NCI-H146 (cell line): ENCODE results near the gene OR4D9.
A peak's percentile ranks its signal among the peaks of the same experiment; 100 is the strongest.
"Not testable (repeated sequence)": the region's sequence is repeated elsewhere in the genome, so short reads cannot be mapped to it uniquely, and the experiment has no call there.

Experiments used
- DNase-seq: peaks from one replicate; lab custom pipeline; 2025; lab: John Stamatoyannopoulos, UW

Gene OR4D9

GRCh38 chr11:59510941-59511589 is at the start of gene OR4D9:
OR4D9 (plus strand) TSS chr11:59511539; CDS start chr11:59514913, 3,374 bp downstream.
- DNase-seq, result no peak

GRCh38 chr11:59463190-59463641 is 48.1 kb upstream of the OR4D9 start:
- DNase-seq, result no peak

- no peak for DNase-seq
These were observed 38.3 kb upstream of the OR4D9 start, which contains the start of gene OR4D10 for GRCh38 chr11:59473015-59473414. OR4D10 (plus strand) TSS chr11:59473315; CDS start chr11:59477430, 4,115 bp downstream.

GRCh38 chr11:59475176-59475575 is 36.2 kb upstream of the OR4D9 start:
- no peak for DNase-seq

- DNase-seq, result no peak
These were observed 31.4 kb upstream of the OR4D9 start for GRCh38 chr11:59479906-59480305.

- DNase-seq, result no peak
These were observed 31.0 kb upstream of the OR4D9 start for GRCh38 chr11:59480359-59480758.

- DNase-seq, result no peak
These were observed 9.4 kb upstream of the OR4D9 start for GRCh38 chr11:59501931-59502330.

- no peak for DNase-seq
These were observed 8.1 kb upstream of the OR4D9 start, which contains the start of gene OR4D11 for GRCh38 chr11:59503276-59503675. OR4D11 (plus strand) TSS chr11:59503576; CDS start chr11:59503576, 0 bp downstream.

- no peak for DNase-seq
These were observed 336 bp downstream of the OR4D9 start for GRCh38 chr11:59511675-59512074.

- DNase-seq, result not testable (repeated sequence)
These were observed 8.8 kb downstream of the OR4D9 start for GRCh38 chr11:59520139-59520538.

- no peak for DNase-seq
These were observed 9.4 kb downstream of the OR4D9 start for GRCh38 chr11:59520741-59521140.

- no peak for DNase-seq
These were observed 12.2 kb downstream of the OR4D9 start for GRCh38 chr11:59523541-59523940.

- DNase-seq, result no peak
These were observed 17.4 kb downstream of the OR4D9 start for GRCh38 chr11:59528711-59529110.

- DNase-seq, result no peak
These were observed 21.3 kb downstream of the OR4D9 start for GRCh38 chr11:59532620-59533019.

GRCh38 chr11:59534676-59535075 is 23.3 kb downstream of the OR4D9 start:
- no peak for DNase-seq

- no peak for DNase-seq
These were observed 30.9 kb downstream of the OR4D9 start for GRCh38 chr11:59542142-59542810.

- DNase-seq, result not testable (repeated sequence)
These were observed 32.4 kb downstream of the OR4D9 start for GRCh38 chr11:59543713-59544112.

GRCh38 chr11:59544869-59545178 is 33.5 kb downstream of the OR4D9 start:
- DNase-seq, result no peak

- no peak for DNase-seq
These were observed 34.1 kb downstream of the OR4D9 start for GRCh38 chr11:59545179-59546020.

- not testable (repeated sequence) for DNase-seq
These were observed 36.4 kb downstream of the OR4D9 start for GRCh38 chr11:59547605-59548308.

GRCh38 chr11:59548309-59548656 is 36.9 kb downstream of the OR4D9 start:
- DNase-seq, result no peak

- peak; percentile 97 for DNase-seq
These were observed 39.1 kb downstream of the OR4D9 start for GRCh38 chr11:59550368-59550841.
